HG03159 (cell line): ENCODE measurements around the gene KIDINS220.
A peak's percentile ranks its signal among the peaks of the same experiment; 100 is the strongest.

ENCODE experiments used
- ATAC-seq: cut with Tn5 transposase; IDR thresholded peaks from one replicate; pipeline ENCODE4 v1.9.1; 2021; ENCODE audit warnings: mild to moderate bottlenecking, moderate library complexity; ENCODE audit not compliant: unreplicated experiment

KIDINS220 gene

GRCh38 chr2:8805278-8806210 is 31.9 kb downstream of the KIDINS220 start:
- ATAC-seq = no peak

GRCh38 chr2:8803658-8804379 is 33.6 kb downstream of the KIDINS220 start:
- ATAC-seq = peak; percentile 97

GRCh38 chr2:8802741-8803140 is 34.7 kb downstream of the KIDINS220 start:
- ATAC-seq = no peak

GRCh38 chr2:8800821-8801220 is 36.6 kb downstream of the KIDINS220 start:
- no peak for ATAC-seq

GRCh38 chr2:8800218-8800617 is 37.2 kb downstream of the KIDINS220 start:
- no peak for ATAC-seq

- ATAC-seq = no peak
Observed at GRCh38 chr2:8799004-8799403, 38.4 kb downstream of the KIDINS220 start.

- ATAC-seq = no peak
Observed at GRCh38 chr2:8798393-8798792, 39.0 kb downstream of the KIDINS220 start.

GRCh38 chr2:8797682-8798081 is 39.7 kb downstream of the KIDINS220 start:
- ATAC-seq = no peak

- ATAC-seq = peak; percentile 65
Observed at GRCh38 chr2:8796878-8797550, 40.4 kb downstream of the KIDINS220 start.

GRCh38 chr2:8796315-8796848 is 41.0 kb downstream of the KIDINS220 start:
- ATAC-seq = peak; percentile 23

GRCh38 chr2:8794923-8795825 is 42.2 kb downstream of the KIDINS220 start:
- no peak for ATAC-seq

GRCh38 chr2:8790739-8791162 is 46.7 kb downstream of the KIDINS220 start:
- ATAC-seq = peak; percentile 45

GRCh38 chr2:8786463-8786862 is 51.0 kb downstream of the KIDINS220 start:
- no peak for ATAC-seq

GRCh38 chr2:8779795-8780671 is 57.4 kb downstream of the KIDINS220 start:
- ATAC-seq = no peak

- ATAC-seq = no peak
Observed at GRCh38 chr2:8774371-8774770, 63.0 kb downstream of the KIDINS220 start.

GRCh38 chr2:8767324-8767723 is 70.1 kb downstream of the KIDINS220 start:
- no peak for ATAC-seq

- no peak for ATAC-seq
Observed at GRCh38 chr2:8761529-8762164, 75.8 kb downstream of the KIDINS220 start.

- ATAC-seq = no peak
Observed at GRCh38 chr2:8756716-8757115, 80.7 kb downstream of the KIDINS220 start.

- no peak for ATAC-seq
Observed at GRCh38 chr2:8756230-8756629, 81.2 kb downstream of the KIDINS220 start.
